ENCODE data around the gene OLFM3. TPM values are rescaled to one million over a fixed set of nuclear protein-coding genes. Genes with fewer than 3 reads are reported as not detected.

Gene OLFM3
- total and polyA plus RNA-seq, 8 donors = 0.16 to 0.20 TPM; not detected in 6

GRCh38 chr1:101938681-101939080, 58.0 kb downstream of the OLFM3 start:
- intact Hi-C loops (cut with DNase I) = no loop called here
- FAIRE-seq = no peak
- WGBS, 2 donors = 59 to 66% methylated on average over 1 of the region's 1 CpG

DNA sequence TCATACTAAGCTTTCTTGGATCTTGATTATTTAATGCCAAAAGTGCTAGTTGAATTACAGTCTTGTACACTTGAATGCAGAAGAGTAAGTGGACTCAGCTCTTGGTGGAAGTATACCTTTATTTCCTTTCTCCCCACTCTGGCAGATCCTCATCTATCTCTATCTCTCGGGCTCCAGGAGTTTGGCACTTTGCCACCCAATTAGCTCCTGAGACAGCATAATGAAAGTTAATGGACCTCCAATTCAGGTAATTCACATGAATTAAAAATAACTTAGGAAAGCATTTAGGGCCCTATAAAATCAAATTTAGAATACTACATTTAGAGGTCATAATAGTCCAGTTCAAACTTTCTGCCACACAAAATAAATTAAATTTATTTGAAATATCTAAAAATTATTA, 67.4 kb downstream of the OLFM3 start:
- DNase-seq (no peak), ATAC-seq (no peak), FAIRE-seq (no peak)
- H3K4me1 ChIP-seq = no peaks in the 10 kb centered on the region
- no peak overlapping the region for H3K27ac ChIP-seq
- TF ChIP-seq, protein P1, sequence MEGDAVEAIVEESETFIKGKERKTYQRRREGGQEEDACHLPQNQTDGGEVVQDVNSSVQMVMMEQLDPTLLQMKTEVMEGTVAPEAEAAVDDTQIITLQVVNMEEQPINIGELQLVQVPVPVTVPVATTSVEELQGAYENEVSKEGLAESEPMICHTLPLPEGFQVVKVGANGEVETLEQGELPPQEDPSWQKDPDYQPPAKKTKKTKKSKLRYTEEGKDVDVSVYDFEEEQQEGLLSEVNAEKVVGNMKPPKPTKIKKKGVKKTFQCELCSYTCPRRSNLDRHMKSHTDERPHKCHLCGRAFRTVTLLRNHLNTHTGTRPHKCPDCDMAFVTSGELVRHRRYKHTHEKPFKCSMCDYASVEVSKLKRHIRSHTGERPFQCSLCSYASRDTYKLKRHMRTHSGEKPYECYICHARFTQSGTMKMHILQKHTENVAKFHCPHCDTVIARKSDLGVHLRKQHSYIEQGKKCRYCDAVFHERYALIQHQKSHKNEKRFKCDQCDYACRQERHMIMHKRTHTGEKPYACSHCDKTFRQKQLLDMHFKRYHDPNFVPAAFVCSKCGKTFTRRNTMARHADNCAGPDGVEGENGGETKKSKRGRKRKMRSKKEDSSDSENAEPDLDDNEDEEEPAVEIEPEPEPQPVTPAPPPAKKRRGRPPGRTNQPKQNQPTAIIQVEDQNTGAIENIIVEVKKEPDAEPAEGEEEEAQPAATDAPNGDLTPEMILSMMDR (IDR thresholded peaks at IDR 0.05) = no peak
- intact Hi-C loops (cut with DNase I) = no loop called here
- H3K4me3 ChIP-seq = no peak overlapping the region
- 22 to 24% methylated on average over 1 of the region's 1 CpG for WGBS, 2 donors
- H3K9me3 ChIP-seq = no peaks in the 10 kb centered on the region
- H3K36me3 ChIP-seq = no peaks in the 10 kb centered on the region
- H3K27me3 ChIP-seq = no peaks in the 10 kb centered on the region

More at GRCh38 chr1:101938681-101939080, 58.0 kb downstream of the OLFM3 start:
- no peak overlapping the region for H3K27ac ChIP-seq
- H3K4me3 ChIP-seq = no peak overlapping the region
- H3K27me3 ChIP-seq = no peaks in the 10 kb centered on the region
- no peaks in the 10 kb centered on the region for H3K4me1 ChIP-seq
- no peaks in the 10 kb centered on the region for H3K9me3 ChIP-seq
- ATAC-seq = no peak
- H3K36me3 ChIP-seq = no peaks in the 10 kb centered on the region
- DNase-seq = no peak
- TF ChIP-seq, protein P1 (IDR thresholded peaks at IDR 0.05) = no peak

DNA sequence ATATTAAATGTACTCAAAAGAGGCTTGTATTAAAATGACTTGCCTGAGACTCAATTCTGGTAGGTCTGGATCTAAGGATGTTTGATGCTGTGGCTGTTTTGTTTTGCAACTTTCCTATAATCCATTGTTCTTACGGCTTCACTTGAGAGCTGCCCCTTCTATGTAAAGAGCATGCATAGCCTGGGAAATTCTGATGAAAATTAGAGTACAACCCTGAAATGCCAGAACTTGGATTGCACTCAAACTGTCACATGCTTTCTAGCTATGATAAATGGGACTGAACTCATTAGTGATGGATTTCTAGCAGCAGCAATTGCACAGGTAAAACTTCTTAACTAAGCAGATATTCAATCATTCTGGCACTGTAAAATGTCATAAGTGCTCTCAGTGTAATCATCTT, 67.9 kb downstream of the OLFM3 start:
- ATAC-seq (no peak), DNase-seq (no peak), FAIRE-seq (no peak)
- H3K9me3 ChIP-seq = no peaks in the 10 kb centered on the region
- no peaks in the 10 kb centered on the region for H3K27me3 ChIP-seq
- H3K36me3 ChIP-seq = no peaks in the 10 kb centered on the region
- no peak overlapping the region for H3K27ac ChIP-seq
- TF ChIP-seq, protein P1 (IDR thresholded peaks at IDR 0.05) = no peak
- 54 to 62% methylated on average over 1 of the region's 1 CpG for WGBS, 2 donors
- intact Hi-C loops (cut with DNase I) = no loop called here
- no peaks in the 10 kb centered on the region for H3K4me1 ChIP-seq
- no peak overlapping the region for H3K4me3 ChIP-seq

GRCh38 chr1:101924700-101925099, 72.0 kb downstream of the OLFM3 start:
- DNase-seq (no peak), ATAC-seq (no peak), FAIRE-seq (no peak)
- Histone ChIP-seq H3K27me3 (no peaks in the 10 kb centered on the region), H3K27ac (no peak overlapping the region), H3K36me3 (no peaks in the 10 kb centered on the region), H3K9me3 (no peaks in the 10 kb centered on the region), H3K4me1 (no peaks in the 10 kb centered on the region), H3K4me3 (no peak overlapping the region)
- TF ChIP-seq, protein P1 (IDR thresholded peaks at IDR 0.05) = no peak
- intact Hi-C loops (cut with DNase I) = no loop called here

DNA sequence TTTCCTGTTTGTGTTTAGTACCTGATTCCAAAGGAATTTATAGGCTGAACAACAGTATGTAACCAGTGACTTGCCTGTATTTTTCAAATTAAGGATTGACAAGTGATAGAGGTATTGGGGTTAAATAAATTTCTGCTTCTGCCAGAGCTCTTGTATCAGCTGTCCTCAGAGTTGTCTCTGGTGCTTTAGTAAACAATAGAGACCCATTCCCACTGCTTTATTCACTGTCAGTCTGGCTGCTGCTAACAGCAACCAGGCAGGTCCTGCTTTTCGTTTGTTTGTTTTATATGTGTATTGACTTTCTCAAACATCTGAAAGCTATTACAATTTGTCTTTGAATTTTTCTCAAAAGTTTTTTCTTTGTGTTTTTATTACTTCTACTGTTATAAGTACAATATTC, 76.1 kb downstream of the OLFM3 start:
- intact Hi-C loops (cut with DNase I) = no loop called here
- Histone ChIP-seq H3K9me3 (no peaks in the 10 kb centered on the region), H3K36me3 (no peaks in the 10 kb centered on the region), H3K27ac (no peak overlapping the region), H3K4me1 (no peaks in the 10 kb centered on the region), H3K27me3 (no peaks in the 10 kb centered on the region), H3K4me3 (no peak overlapping the region)
- no peak for ATAC-seq
- no peak for DNase-seq
- WGBS, 2 donors = 15 to 16% methylated on average over 1 of the region's 1 CpG
- no peak for FAIRE-seq
- TF ChIP-seq, protein P1 (IDR thresholded peaks at IDR 0.05) = no peak

Data from pancreas (tissue), 10 donors.